IPS DF 19.7 (cell line): ENCODE measurements around the gene LRRK2.

Experiments
- DNase-seq: peaks from one replicate; pipeline ENCODE4 v3.0.0-alpha.2; 2013; ENCODE audit warnings: low read depth, low spot score

LRRK2 gene

DNA sequence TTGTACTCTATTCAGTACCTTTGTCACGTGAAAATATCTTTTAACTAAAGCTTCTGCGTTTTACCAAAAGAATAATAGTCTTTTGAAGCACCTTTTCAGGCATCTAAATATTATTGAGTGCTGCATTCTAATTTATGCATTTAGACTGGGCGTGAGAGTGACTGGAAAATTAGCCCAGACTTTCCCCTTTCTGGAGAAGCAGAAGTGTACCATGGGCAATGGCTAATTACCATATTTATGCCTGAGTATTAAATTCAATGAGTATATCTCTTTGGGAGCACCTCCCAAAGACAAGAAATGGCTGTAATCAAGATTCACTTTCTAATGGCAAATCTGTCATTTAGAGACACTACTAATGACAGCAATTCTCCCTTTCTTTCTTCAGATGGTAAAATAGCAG lies 174.9 kb downstream of the LRRK2 start:
- no peak for DNase-seq

DNA sequence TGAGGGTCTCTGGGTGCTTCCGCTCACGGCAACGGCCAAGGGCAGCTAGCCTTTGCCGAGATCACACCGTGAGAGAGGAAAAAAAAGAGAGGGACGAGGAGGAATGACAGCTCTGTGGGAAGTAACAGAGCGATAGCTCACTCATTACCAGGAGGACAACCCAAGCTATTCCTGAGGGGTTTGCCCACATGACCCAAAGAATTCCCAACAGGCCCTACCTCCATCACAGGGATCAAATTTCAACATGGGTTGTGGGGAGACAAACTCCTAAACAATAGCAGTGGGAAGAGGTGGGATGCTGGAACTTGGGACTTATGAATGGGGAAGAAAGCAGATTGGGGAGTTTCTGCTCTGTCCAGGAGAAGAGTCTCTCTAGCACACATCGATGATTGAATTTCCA lies 180.6 kb downstream of the LRRK2 start:
- DNase-seq = peak; percentile 5
